Amniotic epithelial cell (primary cell): ENCODE measurements around the gene SPATA3.
"Not testable (repeated sequence)": the region's sequence is repeated elsewhere in the genome, so short reads cannot be mapped to it uniquely, and the experiment has no call there.

Experiments used
- DNase-seq: peaks from one replicate; pipeline ENCODE4 v3.0.0-alpha.2; 2010; ENCODE audit warnings: low read depth

SPATA3 gene

GRCh38 chr2:230995821-230996220 is at the start of gene SPATA3:
SPATA3 (plus strand) TSS chr2:230996121; CDS start chr2:230996234, 113 bp downstream.
- DNase-seq: no peak

GRCh38 chr2:230946429-230947234 is 49.3 kb upstream of the SPATA3 start:
- no peak for DNase-seq

GRCh38 chr2:230947235-230947576 is 48.7 kb upstream of the SPATA3 start:
- no peak for DNase-seq

GRCh38 chr2:230947908-230948365 is 48.0 kb upstream of the SPATA3 start:
- DNase-seq: no peak

DNA sequence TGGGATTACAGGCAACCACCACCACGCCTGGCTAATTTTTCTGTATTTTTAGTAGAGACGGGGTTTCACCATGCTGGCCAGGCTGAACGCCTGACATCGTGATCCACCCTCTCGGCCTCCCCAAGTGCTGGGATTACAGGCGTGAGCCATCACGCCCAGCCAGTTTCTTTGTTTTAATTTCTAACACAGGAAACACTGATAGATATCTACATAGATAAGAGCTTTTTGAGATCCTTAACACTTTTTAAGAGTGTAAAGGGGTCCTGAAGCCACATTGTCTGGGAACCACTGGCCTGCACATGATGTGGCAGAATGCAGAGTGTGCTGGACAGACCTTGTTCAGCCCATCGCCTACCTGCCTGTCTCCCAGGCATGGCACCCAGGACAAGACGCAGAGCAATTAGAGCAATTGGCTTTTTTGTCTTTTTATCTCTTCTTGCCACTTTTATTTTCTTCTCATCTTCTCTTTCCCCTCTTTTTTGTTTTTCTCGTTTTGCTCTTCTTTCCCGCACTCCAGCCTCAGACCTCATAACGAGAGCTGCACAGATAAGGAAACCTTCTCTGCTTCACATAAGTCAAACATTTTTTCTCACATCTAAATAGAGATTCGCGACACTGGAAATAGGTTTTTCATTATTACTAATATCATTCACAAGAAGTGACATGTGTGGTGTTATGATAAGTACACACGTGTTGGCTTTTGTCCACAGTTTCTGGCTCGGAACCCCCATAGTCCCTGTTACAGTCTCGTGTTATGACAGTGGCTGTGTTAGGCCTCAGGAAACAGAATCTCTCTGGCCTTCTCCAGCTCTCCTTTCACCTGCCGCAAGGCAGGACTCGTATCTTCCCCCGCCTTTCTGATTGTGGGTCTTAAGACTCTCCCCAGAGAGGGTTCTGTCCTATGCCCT is 45.7 kb upstream of the SPATA3 start:
- DNase-seq: no peak

- no peak for DNase-seq
Observed at GRCh38 chr2:230950874-230951339, 45.0 kb upstream of the SPATA3 start.

DNA sequence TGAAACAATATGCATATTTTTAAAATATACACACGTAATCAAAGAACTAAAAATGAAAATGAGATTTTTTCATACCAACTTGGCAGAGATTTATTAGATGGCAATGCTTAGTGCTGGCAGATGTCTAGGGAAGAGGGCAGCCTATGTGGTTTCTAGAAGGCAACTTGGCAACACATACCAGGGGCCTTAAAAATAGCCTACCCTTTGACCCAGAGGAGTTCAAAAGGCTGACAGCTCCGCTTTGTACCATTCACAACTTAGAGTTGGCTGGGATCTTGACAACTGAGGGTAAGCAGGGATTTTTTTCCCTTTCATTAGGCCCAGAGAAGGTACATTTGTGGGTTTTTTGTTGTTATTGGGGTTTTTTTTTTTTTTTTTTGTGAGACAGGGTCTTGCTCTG is 44.5 kb upstream of the SPATA3 start:
- peak; percentile 37 for DNase-seq

- DNase-seq: no peak
Observed at GRCh38 chr2:230952226-230952956, 43.5 kb upstream of the SPATA3 start.

- DNase-seq: no peak
Observed at GRCh38 chr2:230953845-230954244, 42.1 kb upstream of the SPATA3 start.

- no peak for DNase-seq
Observed at GRCh38 chr2:230954746-230955145, 41.2 kb upstream of the SPATA3 start.

DNA sequence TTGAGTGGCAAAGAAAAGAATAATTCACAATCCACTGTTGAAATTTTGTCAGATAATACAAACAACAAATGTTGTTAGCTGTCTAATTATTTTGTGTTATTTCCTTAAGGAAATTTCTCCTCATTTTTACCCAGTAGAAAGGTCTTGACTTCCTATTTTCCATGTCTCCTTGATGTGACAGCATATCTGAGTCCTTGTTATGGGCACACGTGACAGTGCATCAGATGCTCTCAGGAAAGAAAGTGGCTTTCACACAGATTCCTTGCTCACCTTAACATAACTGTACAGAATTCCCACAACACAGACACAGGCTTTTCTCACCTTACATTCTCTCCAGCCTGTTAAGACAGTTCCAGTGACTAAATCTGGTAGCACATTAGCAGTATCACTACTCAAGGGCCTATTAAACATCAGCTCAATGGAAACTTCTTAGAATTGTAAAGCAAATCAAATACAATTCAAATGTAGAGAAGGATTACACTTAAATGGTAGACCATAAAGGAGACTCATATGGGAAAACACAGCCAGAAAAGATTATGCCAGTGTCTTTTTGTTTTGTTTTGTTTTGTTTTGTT is 40.7 kb upstream of the SPATA3 start:
- DNase-seq: no peak

DNA sequence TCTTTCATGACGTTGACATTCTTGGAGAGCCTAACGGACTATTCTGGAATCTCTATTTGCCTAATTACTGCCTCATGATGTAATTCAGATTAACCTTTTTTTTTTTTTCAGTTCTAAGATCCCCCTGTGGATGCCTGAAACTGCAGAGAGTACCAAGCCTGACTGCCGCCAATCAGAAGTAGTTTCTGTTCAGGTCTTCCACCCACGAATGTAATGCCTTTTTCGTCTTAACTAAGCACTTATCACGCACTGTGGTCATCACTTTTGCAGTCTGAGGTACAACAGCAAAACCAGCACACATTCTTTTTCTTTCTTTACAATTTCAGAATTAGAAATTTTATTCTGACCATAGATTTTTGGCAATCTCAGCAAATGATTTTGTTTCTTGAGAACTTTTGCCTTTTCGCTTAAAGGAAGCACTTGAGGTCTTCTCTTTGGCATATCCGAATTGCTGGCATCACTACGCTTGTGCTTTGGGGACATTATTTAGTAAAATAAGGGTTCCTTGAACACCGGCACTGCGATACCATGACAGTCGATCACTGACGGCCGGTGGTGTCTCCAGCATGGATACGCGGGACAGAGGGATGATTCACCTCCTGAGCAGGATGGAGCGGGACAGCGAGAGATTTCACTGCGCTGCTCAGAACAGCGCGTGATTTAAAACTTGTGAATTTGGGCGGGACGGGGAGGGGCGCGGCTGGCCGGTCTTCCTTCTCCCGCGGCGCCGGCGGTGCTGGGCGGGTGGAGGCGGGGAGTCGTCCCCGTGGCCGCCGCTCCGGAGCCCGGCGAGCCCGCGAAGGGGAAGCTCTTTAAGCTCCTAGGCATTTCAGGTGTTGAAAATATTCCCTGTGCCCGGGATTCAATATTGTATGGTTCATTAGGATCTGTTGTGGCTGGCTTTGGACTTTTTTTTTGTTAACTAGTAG is 38.8 kb upstream of the SPATA3 start:
- DNase-seq: peak; percentile 44

DNA sequence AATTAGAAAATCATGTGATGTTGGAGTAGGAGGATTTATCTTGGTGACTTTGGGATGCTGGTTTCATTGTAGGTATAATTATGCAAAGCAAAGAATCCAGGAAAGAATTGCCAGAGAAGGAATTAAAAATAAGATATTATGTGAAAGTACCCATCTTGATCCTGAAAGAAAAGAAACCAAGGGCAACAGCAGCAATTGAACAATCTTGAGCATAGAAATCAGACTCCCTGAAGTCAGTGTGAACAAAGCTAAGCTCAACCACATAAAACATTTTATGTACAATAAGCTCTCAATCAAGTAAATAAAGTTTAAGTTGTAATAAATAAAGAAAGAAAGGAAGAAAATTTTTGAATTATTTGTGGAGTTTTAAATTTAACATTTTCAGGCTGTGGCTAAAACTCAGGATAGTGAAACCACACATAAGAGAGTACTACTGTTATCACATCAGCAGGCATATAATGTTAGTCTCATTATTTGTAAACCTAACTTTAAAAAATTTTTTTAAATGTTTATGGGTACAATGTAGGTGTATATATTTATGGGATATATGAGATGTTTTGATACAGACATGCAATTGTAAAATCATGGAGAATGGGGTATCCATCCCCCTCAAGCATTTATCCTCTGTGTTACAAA is 38.0 kb upstream of the SPATA3 start:
- no peak for DNase-seq

DNA sequence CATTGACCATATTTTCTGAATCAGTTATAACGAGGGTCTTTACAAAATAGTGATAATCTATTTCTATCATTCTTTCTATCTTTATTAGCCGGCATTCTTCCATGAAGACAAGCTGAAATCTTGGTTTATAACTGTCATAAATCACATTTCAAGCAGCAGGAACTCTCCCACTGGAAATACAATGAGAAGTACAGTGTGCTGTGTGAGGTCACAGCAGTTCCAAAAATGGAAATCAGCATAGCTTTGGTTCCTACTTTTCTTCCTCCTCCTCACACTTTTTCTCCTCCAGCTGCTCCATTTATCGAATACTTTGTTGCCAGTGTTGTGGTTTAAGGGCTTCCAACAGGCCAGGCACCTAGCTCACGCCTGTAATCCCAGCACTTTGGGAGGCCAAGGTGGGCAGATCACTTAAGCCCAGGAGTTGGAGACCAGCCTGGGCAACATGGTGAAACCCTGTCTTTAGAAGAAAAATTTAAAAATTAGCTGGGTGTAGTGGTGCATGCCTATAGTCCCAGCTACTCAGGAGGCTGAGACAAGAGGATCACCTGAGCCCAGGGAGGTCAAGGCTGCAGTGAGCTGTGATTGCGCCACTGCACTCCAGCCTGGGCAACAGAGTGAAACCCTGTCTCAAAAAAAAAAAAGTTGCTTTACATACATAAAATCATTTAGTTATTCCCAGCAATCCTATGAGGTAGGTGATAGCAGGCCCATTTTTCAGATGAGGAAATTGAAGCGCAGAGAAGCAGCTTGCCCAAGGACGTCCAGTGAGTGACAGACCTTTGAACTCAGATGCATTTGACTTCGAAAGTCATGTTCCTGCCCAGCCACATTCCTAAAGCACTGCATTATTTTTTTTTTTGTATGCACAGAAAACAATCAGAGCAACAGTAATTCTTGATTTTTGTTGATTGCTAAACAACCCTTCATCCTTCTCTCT is 36.8 kb upstream of the SPATA3 start:
- no peak for DNase-seq

DNA sequence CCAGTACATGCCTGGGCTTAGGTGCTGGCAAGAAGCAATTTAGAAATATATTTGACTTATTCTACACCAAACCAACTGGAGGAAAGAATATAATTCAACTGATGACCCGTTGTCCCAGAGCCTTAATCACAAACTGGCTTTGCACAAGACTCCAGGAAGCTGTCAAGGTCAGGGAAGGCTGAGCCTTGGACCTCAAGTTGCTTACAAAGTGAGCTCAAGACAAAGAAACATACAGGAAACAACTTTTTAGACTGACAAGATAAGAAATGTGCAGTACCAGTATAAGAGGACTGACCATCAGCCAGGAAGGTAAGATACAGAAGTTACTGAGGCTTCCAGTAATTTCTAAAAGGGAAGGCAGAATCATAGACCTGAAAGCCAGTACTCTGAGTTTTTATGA is 35.9 kb upstream of the SPATA3 start:
- DNase-seq: peak; percentile 44

DNA sequence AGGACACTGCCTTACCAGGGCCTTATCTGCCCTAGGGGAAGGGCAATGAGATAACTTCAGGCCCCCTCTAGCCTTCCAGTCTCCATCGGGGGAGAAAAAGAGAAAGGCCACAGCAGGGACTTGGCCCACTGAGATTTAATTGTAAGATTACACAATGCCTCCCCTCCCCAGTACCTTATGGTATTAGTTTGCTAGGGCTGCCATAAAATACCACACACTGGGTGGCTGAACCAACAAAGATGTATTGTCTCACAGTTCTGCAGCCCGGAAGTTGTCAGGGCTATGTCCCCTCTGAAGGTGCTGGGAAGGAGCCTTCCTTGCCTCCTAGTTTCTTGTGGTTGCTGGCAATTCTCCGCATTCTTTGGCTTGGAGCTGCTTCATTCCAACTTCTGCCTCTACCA is 34.8 kb upstream of the SPATA3 start:
- peak; percentile 54 for DNase-seq

GRCh38 chr2:230964136-230964730 is 31.7 kb upstream of the SPATA3 start:
- DNase-seq: no peak

DNA sequence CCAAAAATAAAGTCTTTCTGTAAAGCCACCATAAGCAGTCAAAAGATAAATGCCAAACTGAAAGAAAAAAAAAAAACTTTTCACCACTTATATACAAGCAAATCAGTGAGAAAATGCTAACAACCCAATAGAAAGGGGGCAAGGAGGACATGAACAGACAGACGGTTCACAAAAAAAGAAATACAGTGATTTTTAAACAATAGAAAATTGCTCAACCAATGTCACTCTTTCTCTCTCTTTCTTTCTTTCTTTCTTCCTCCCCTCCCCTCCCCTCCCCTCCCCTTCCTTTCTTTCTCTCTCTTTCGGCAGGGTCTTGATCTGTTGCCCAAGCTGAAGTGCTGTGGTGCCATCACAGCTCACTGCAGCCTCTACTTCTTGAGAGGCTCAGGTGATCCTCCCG is 28.8 kb upstream of the SPATA3 start:
- DNase-seq: no peak

- not testable (repeated sequence) for DNase-seq
Observed at GRCh38 chr2:230968314-230968713, 27.6 kb upstream of the SPATA3 start.
